A549 (cell line): ENCODE results near the gene ZNF365. TPM values are rescaled to one million over a fixed set of nuclear protein-coding genes. Genes with fewer than 3 reads are reported as not detected.
"Not testable (repeated sequence)": the region's sequence is repeated elsewhere in the genome, so short reads cannot be mapped to it uniquely, and the experiment has no call there.

ENCODE experiments used
- ATAC-seq, 2 experiments: fragments of 200-7000 bp in 1 of 2; fragments of >200 bp in 1 of 2; cut with Nextera tagmentation in 1 of 2; cut with Tn5 transposase in 1 of 2; 3 replicates each; pipeline versions ENCODE4 v1.8.0 to v1.9.1; 2018 to 2020; ENCODE audit warnings: mild to moderate bottlenecking in 1 of 2, moderate library complexity in 1 of 2
- CTCF ChIA-PET: fragments of 300-600 bp; sonication (Branson Sonifier 250); formaldehyde crosslinking; extraction: SDS; loops from one replicate; lab custom pipeline; 2021; ENCODE audit warnings: antibody characterized with exemption, inconsistent platforms; lab: Yijun Ruan, JAX
- POLR2A ChIA-PET: fragments of 350-600 bp; formaldehyde crosslinking; extraction: SDS; loops from one replicate; lab custom pipeline; 2021; ENCODE audit warnings: antibody characterized with exemption, inconsistent platforms; lab: Yijun Ruan, JAX
- DNase-seq, 2 experiments: peaks; one replicate each; pipeline versions ENCODE4 v3.0.0 to v3.0.0-alpha.2; 2011 to 2016; ENCODE audit warnings: low read depth in 1 of 2, low spot score in 1 of 2
- FAIRE-seq: peaks from 2 replicates; lab custom pipeline; 2011; peaks lifted over from hg19 to GRCh38; lab: Jason Lieb, UNC
- H3K27ac ChIP-seq, 2 experiments: fragments of >200 bp; sonication (Bioruptor Twin); formaldehyde crosslinking; 3 replicates each; pipeline ENCODE4 v1.5.1; 2016 to 2017
- H3K4me1 ChIP-seq: fragments of >200 bp; sonication (Bioruptor Twin); formaldehyde crosslinking; 3 replicates; pipeline ENCODE4 v1.6.1; 2016
- H3K4me2 ChIP-seq: fragments of >200 bp; sonication (Bioruptor Twin); formaldehyde crosslinking; 3 replicates; pipeline ENCODE4 v1.6.1; 2016
- H3K4me3 ChIP-seq: fragments of >200 bp; sonication (Bioruptor Twin); formaldehyde crosslinking; 3 replicates; pipeline ENCODE4 v1.5.1; 2016
- H3K9me3 ChIP-seq: fragments of >200 bp; sonication (Bioruptor Twin); formaldehyde crosslinking; 3 replicates; pipeline ENCODE4 v1.6.1; 2016
- ATOH8 ChIP-seq: fragments of 250-450 bp; sonication (Bioruptor Pico); IDR thresholded peaks from 2 replicates; pipeline ENCODE4 v1.5.0; 2020; ENCODE audit warnings: low read depth, mild to moderate bottlenecking, moderate library complexity
- BCL3 ChIP-seq: fragments of >200 bp; sonication (Bioruptor Twin); formaldehyde crosslinking; IDR thresholded peaks from 3 replicates; pipeline ENCODE4 v1.6.1; 2016
- CHD2 ChIP-seq: fragments of 150-350 bp; IDR thresholded peaks from 2 replicates; pipeline ENCODE4 v1.6.1; 2014; ENCODE audit warnings: low read length; ENCODE audit not compliant: partially characterized antibody
- CHD4 ChIP-seq: fragments of 200-600 bp; sonication (generic); IDR thresholded peaks from 2 replicates; pipeline ENCODE4 v1.6.1; 2016; ENCODE audit warnings: antibody characterized with exemption, mild to moderate bottlenecking, borderline replicate concordance
- EHF ChIP-seq: fragments of 250-450 bp; sonication (Bioruptor Pico); IDR thresholded peaks from 2 replicates; pipeline ENCODE4 v1.5.0; 2020; ENCODE audit warnings: mild to moderate bottlenecking
- ELK1 ChIP-seq: fragments of 150-350 bp; IDR thresholded peaks from 2 replicates; pipeline ENCODE4 v1.6.1; 2014; ENCODE audit warnings: low read depth, mild to moderate bottlenecking, low read length
- EP300 ChIP-seq, 2 experiments: fragments of >200 bp; sonication (Bioruptor Twin); formaldehyde crosslinking; IDR thresholded peaks; 2 replicates in 1 of 2; 3 replicates in 1 of 2; pipeline ENCODE4 v1.6.1; 2016 to 2017
- ESRRA ChIP-seq: fragments of 150-350 bp; IDR thresholded peaks from 2 replicates; pipeline ENCODE4 v1.6.1; 2014; ENCODE audit warnings: mild to moderate bottlenecking, low read length, borderline replicate concordance
- FOSL2 ChIP-seq, 2 experiments: fragments of 450-650 bp in 1 of 2; fragments of >200 bp in 1 of 2; sonication (Bioruptor Twin) in 1 of 2; formaldehyde crosslinking; IDR thresholded peaks; 2 replicates each; pipeline versions ENCODE4 v1.5.0 to v1.6.1; 2016 to 2020; ENCODE audit warnings: mild to moderate bottlenecking in 1 of 2, moderate library complexity in 1 of 2
- FOXS1 ChIP-seq: fragments of 250-450 bp; sonication (Bioruptor Pico); IDR thresholded peaks from 2 replicates; pipeline ENCODE4 v1.5.0; 2020; ENCODE audit warnings: mild to moderate bottlenecking, moderate library complexity
- HES2 ChIP-seq: fragments of >200 bp; sonication (Bioruptor Twin); formaldehyde crosslinking; IDR thresholded peaks from 2 replicates; pipeline ENCODE4 v1.6.1; 2016
- HMGXB4 ChIP-seq: fragments of 250-450 bp; sonication (Bioruptor Pico); IDR thresholded peaks from 2 replicates; pipeline ENCODE4 v1.5.0; 2021; ENCODE audit warnings: mild to moderate bottlenecking, moderate library complexity, borderline replicate concordance
- HOXB5 ChIP-seq: fragments of 250-450 bp; sonication (Bioruptor Pico); IDR thresholded peaks from 2 replicates; pipeline ENCODE4 v1.5.0; 2020; ENCODE audit warnings: mild to moderate bottlenecking, moderate library complexity
- KDM1A ChIP-seq: fragments of 200-600 bp; sonication (generic); IDR thresholded peaks from 2 replicates; pipeline ENCODE4 v1.6.1; 2016; ENCODE audit warnings: low read depth, mild to moderate bottlenecking
- MAX ChIP-seq: IDR thresholded peaks from 2 replicates; pipeline ENCODE4 v1.6.1; 2012
- MAZ ChIP-seq: fragments of 150-350 bp; IDR thresholded peaks from 2 replicates; pipeline ENCODE4 v1.6.1; 2014; ENCODE audit warnings: antibody characterized with exemption, low read depth, low read length, borderline replicate concordance
- MYC ChIP-seq: IDR thresholded peaks from 2 replicates; pipeline ENCODE4 v1.6.1; 2012; ENCODE audit warnings: mild to moderate bottlenecking, inconsistent platforms, low read length, improper control_type of control experiment, borderline replicate concordance
- NR3C1 ChIP-seq: fragments of >200 bp; sonication (Bioruptor Twin); formaldehyde crosslinking; IDR thresholded peaks from 3 replicates; pipeline ENCODE4 v1.6.1; 2017
- RFX5 ChIP-seq: fragments of 450-650 bp; IDR thresholded peaks from 2 replicates; pipeline ENCODE4 v1.7.1; 2014; ENCODE audit warnings: antibody characterized with exemption, mild to moderate bottlenecking, moderate library complexity
- RNF2 ChIP-seq: fragments of 200-600 bp; sonication (generic); IDR thresholded peaks from 2 replicates; pipeline ENCODE4 v1.6.1; 2016; ENCODE audit warnings: low read depth, mild to moderate bottlenecking, antibody characterized with exemption, moderate library complexity, borderline replicate concordance
- SREBF2 ChIP-seq: fragments of 450-650 bp; IDR thresholded peaks from 2 replicates; pipeline ENCODE4 v1.6.1; 2014; ENCODE audit warnings: mild to moderate bottlenecking, moderate library complexity
- ZC3H11A ChIP-seq: fragments of 450-650 bp; IDR thresholded peaks from 2 replicates; pipeline ENCODE4 v1.6.1; 2014; ENCODE audit warnings: antibody characterized with exemption, mild to moderate bottlenecking
- ZFP36 ChIP-seq: fragments of 450-650 bp; IDR thresholded peaks from 2 replicates; pipeline ENCODE4 v1.6.1; 2014; ENCODE audit warnings: borderline replicate concordance; ENCODE audit not compliant: partially characterized antibody
- WGBS: methylation state at CpG from one replicate; pipeline ENCODE4 v1.1.6; 2017; ENCODE audit errors: missing lambda C conversion rate; 5-methylcytosine and 5-hydroxymethylcytosine counted together
- polyA plus RNA-seq, 4 experiments: library from polyadenylated mRNA; depleted of rRNA in 3 of 4; stranded (reverse); fragments of >200 nt; fragmentation: RNase III in 1 of 4; extraction: RNeasy Plus Mini Kit Qiagen cat#74134 plus additional on column Dnase treatment in 1 of 4; gene quantifications; 2 replicates in 3 of 4; 3 replicates in 1 of 4; pipeline ENCODE4 v1.2.3, GENCODE V29; 2011 to 2017

ZNF365 gene
- polyA plus RNA-seq, 2 of the 4 experiments (the other 2 are of a cell fraction), result 1.3 to 1.5 TPM

- Histone ChIP-seq H3K4me3 (no peak overlapping the region), H3K4me1 (no peaks in the 10 kb centered on the region), H3K9me3 (no peaks in the 10 kb centered on the region), H3K4me2 (no peak overlapping the region), H3K27ac (no peak overlapping the region)
- WGBS, result 78% methylated on average over 2 of the region's 2 CpGs
- ChIA-PET CTCF (no interaction called here), POLR2A (no interaction called here)
- no peak for TF ChIP-seq HES2
- no peak for TF ChIP-seq MAX
- TF ChIP-seq EP300 (IDR thresholded peaks at IDR 0.05), result no peak
- no peak for TF ChIP-seq SREBF2
- no peak for TF ChIP-seq ZC3H11A
- no peak for TF ChIP-seq EHF (CRISPR knock-in tag)
- no peak for TF ChIP-seq RFX5
- TF ChIP-seq CHD4, result no peak
- TF ChIP-seq HMGXB4 (CRISPR knock-in tag), result no peak
- no peak for TF ChIP-seq MAZ
- no peak for TF ChIP-seq FOSL2 (IDR thresholded peaks at IDR 0.05)
- TF ChIP-seq FOSL2 (CRISPR knock-in tag; IDR thresholded peaks at IDR 0.05), result no peak
- TF ChIP-seq ZFP36, result no peak
- TF ChIP-seq BCL3, result no peak
- TF ChIP-seq FOXS1 (CRISPR knock-in tag), result no peak
- no peak for TF ChIP-seq ATOH8 (CRISPR knock-in tag)
- no peak for TF ChIP-seq ESRRA
- no peak for TF ChIP-seq HOXB5
- TF ChIP-seq NR3C1, result no peak
- no peak for TF ChIP-seq MYC
- TF ChIP-seq CHD2, result no peak
- FAIRE-seq, result no peak
- no peak for DNase-seq
- no peak for ATAC-seq
Observed at GRCh38 chr10:62356447-62356846, 17.7 kb upstream of the ZNF365 start.

- 37% methylated on average over 2 of the region's 2 CpGs for WGBS
Observed at GRCh38 chr10:62358151-62358550, 16.0 kb upstream of the ZNF365 start.

GRCh38 chr10:62373639-62373994, 552 bp upstream of the ZNF365 start:
- Histone ChIP-seq H3K4me1 (peaks cover 8% of the 10 kb centered on the region; the same call in 2 of the 3 replicates), H3K9me3 (no peaks in the 10 kb centered on the region)
- POLR2A ChIA-PET, result no interaction called here
- peak; percentile 3 to 27; a peak in 3 of 6 replicates for ATAC-seq
- DNase-seq, result no peak
- TF ChIP-seq ELK1, result no peak
- no peak for TF ChIP-seq KDM1A
- TF ChIP-seq RNF2, result no peak
- TF ChIP-seq, all 56 proteins: peak for 0
- no peak for FAIRE-seq
- 69% methylated on average over 8 of the region's 8 CpGs for WGBS
- Histone ChIP-seq H3K4me3 (peak overlapping the region; percentile 63), H3K27ac (peak overlapping the region; percentile 65 to 88), H3K4me2 (peak overlapping the region; percentile 73)
- CTCF ChIA-PET, result interaction anchor here (1.0 kb wide), 1 partner anchor 9 kb away, joined by 4 read pairs; no protein-coding TSS in a partner anchor

More at GRCh38 chr10:62358151-62358550, 16.0 kb upstream of the ZNF365 start:
- POLR2A ChIA-PET, ATAC-seq, H3K4me2 ChIP-seq, H3K27ac ChIP-seq, H3K4me1 ChIP-seq, DNase-seq, H3K4me3 ChIP-seq, FAIRE-seq, H3K9me3 ChIP-seq: not testable (repeated sequence)
- CTCF ChIA-PET, result interaction anchor here (1.0 kb wide), 1 partner anchor 35 kb away, joined by 3 read pairs; no protein-coding TSS in a partner anchor
